T-helper 17 cell (primary cell): ENCODE results near the gene GSE1. TPM values are rescaled to one million over a fixed set of nuclear protein-coding genes. Genes with fewer than 3 reads are reported as not detected.

ENCODE experiments used
- ATAC-seq: fragments of 150-1000 bp; cut with Tn5 transposase; 2 replicates; pipeline ENCODE4 v1.10.0; 2021; ENCODE audit warnings: mild to moderate bottlenecking, moderate library complexity
- DNase-seq, 3 donors: peaks; one replicate each; pipeline versions ENCODE4 v3.0.0 to v3.0.0-alpha.2; 2020 to 2021
- H3K9me3 ChIP-seq: one replicate; pipeline ENCODE4 v1.7.0; 2013; ENCODE audit warnings: low read length, mild to moderate bottlenecking; ENCODE audit not compliant: control insufficient read depth, poor library complexity, severe bottlenecking
- H3K27ac Mint-ChIP-seq: one replicate; pipeline ENCODE4 v1.8.0; 2022; ENCODE audit warnings: mild to moderate bottlenecking, moderate library complexity, mixed read lengths
- H3K27me3 Mint-ChIP-seq: one replicate; pipeline ENCODE4 v1.8.0; 2022; ENCODE audit warnings: mixed read lengths
- H3K36me3 Mint-ChIP-seq: one replicate; pipeline ENCODE4 v1.8.0; 2022; ENCODE audit warnings: low read depth, mixed read lengths
- H3K4me1 Mint-ChIP-seq: one replicate; pipeline ENCODE4 v1.8.0; 2022; ENCODE audit warnings: mild to moderate bottlenecking, mixed read lengths
- H3K4me3 Mint-ChIP-seq: one replicate; pipeline ENCODE4 v1.8.0; 2022; ENCODE audit warnings: mild to moderate bottlenecking, moderate library complexity, mixed read lengths
- total RNA-seq, 4 donors: library from RNA in 2 of 4; stranded (reverse) in 2 of 4; gene quantifications; one replicate each; pipeline ENCODE4 v1.2.3 and lab custom pipeline; 2022 to 2026

GSE1 gene
- total RNA-seq, 2 donors from 2014 or later = 39.1 to 40.9 TPM

DNA sequence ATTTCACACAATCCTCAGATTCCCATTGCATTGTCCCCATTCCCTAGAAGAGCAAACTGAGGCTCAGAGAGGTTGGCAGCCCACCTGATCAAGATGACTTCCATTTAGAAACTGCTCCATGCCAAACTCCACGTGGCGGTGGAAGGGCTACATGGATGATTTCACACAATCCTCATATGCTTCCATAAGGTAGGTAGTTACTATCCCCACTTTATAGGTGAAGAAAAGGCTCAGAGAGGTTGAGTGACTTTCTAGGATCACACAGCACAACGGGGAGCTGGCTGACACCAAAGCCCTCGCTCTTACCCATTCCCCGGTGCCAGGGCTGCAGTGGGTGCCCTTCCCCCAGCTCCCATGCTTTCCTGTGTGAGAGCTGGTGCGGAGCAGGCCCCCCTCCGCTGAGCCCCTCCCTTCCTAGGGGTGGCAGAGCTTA is 85.4 kb downstream of the GSE1 start:
- ATAC-seq = no peak

DNA sequence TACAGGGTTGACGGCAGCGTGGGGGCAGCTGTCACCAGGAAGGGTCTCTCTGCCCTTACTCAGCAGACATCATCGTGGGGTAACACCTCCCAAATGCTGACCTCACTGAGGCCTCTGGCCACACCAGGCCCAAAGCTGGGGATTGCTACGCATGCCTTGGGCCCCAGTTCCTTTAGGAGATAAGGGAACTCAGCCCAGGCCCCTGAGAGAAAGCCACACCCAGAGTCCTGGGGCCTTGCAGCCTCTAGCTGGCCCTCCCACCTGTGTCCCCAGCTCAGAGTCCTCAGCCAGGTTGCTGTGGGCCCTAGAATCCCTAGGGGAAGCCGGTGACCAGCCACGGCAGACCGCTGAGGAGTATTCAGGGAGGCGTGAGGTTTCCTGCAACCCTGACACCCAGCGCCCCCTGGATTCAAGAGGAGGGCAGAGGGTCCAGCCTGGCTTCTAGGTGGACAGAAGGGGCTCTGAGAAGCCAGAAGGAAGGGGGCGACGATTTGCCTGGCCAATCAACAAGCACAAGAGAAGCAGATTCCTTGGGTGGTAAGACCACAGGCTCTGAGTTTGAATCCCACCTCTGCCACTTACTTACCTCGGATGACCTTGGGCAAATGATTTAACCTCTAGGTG is 85.9 kb downstream of the GSE1 start:
- no peak for DNase-seq
- Mint-ChIP-seq H3K27ac (no peak overlapping the region), H3K4me3 (no peak overlapping the region)

More for the DNA sequence above, 85.4 kb downstream of the GSE1 start:
- no peaks in the 10 kb centered on the region for H3K9me3 ChIP-seq
- no peak overlapping the region for H3K4me3 Mint-ChIP-seq
- H3K4me1 Mint-ChIP-seq = no peaks in the 10 kb centered on the region
- peaks cover 19% of the 10 kb centered on the region for H3K27me3 Mint-ChIP-seq
- H3K36me3 Mint-ChIP-seq = no peaks in the 10 kb centered on the region
- H3K27ac Mint-ChIP-seq = no peak overlapping the region
- DNase-seq = no peak

DNA sequence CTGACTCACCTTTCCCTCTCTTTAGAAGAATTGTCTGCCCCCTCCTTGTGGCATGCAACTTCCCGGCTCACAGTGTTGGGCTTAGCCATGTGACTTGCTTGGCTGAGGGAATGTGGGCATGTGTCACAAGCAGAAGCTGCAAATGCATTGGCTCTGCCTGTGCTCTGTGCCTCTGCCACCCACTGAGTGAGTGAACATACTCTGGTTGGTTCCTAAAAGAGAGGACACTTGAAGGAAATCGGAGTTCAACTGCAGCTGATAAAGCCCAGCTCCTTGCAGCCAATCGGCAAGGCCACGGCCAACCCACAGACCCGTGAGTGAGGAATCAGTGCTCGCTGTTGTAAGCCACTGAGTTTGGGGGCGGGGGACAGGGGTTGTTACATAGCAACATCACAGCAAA is 86.5 kb downstream of the GSE1 start:
- Mint-ChIP-seq H3K27ac (no peak overlapping the region), H3K4me3 (no peak overlapping the region), H3K4me1 (no peaks in the 10 kb centered on the region), H3K36me3 (no peaks in the 10 kb centered on the region), H3K27me3 (peaks cover 19% of the 10 kb centered on the region)
- H3K9me3 ChIP-seq = no peaks in the 10 kb centered on the region
- ATAC-seq = no peak
- DNase-seq = no peak

More for the DNA sequence above, 85.9 kb downstream of the GSE1 start:
- H3K27me3 Mint-ChIP-seq = peaks cover 19% of the 10 kb centered on the region
- H3K36me3 Mint-ChIP-seq = no peaks in the 10 kb centered on the region
- H3K4me1 Mint-ChIP-seq = no peaks in the 10 kb centered on the region
- ATAC-seq = no peak
- no peaks in the 10 kb centered on the region for H3K9me3 ChIP-seq

DNA sequence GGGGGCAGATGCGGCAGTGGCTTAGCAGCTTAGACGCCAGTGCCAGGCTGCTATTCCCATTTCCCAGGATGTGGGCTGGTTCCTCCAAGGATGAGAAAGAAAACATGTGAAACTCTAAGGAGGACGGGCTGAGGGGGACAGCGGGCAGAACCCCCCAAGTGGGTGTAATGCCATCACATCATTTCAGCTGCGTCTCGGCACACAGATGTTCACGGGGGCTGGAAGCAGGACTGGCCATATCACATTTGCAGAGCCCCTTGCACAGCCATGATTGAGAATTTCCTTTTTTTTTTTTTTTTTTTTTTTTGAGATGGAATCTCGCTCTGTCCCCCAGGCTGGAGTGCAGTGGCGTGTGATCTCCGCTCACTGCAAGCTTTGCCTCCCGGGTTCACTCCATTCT is 90.9 kb downstream of the GSE1 start:
- DNase-seq = no peak
- Mint-ChIP-seq H3K4me3 (no peak overlapping the region), H3K4me1 (no peaks in the 10 kb centered on the region), H3K27me3 (no peaks in the 10 kb centered on the region), H3K27ac (no peak overlapping the region), H3K36me3 (no peaks in the 10 kb centered on the region)
- H3K9me3 ChIP-seq = no peaks in the 10 kb centered on the region
- ATAC-seq = no peak

DNA sequence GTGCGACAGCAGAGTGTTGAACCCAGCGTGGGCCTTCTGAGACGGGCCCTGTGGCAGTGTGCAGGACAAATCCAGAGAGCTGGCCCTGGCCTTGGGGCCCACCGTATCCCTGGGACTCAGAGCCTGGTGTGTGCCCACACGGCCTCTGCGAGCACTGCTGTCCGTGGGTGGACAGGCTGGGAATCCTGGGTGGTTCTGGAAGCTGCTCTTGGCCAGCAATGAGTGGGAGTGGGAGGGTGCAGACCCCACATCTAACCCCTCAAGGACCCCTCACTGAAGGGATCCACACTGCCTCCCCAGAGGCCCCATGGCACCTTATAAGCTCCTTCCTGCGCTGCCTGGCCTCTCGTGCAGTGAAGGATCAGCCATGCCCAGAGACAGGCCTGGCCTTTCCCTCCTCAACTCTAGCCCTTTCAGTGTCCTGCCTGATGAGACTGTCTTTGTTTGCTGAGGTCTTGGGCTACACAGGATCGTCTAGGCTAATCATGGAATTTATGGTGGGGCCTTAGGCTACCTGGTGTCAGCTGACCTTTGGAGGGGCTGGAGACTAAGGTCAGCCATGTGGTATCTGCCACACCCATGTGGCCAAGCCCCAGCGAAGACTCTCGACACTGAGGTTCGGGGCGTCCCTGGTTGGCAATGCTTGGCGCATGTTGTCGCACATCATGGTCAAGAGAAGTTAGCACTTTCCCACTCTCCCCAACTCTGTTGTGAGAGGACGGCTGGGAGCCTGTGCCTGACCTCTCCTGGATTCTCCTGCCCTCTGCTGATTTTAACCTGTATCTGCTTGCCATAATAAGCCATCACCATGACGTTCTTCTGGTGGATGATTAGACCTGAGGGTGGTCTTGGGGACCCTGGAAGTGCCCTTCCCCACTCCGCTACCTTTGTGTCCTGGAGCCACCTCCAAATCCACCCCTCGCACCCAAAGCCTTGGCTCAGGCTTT is 92.1 kb downstream of the GSE1 start:
- Mint-ChIP-seq H3K36me3 (no peaks in the 10 kb centered on the region), H3K27me3 (no peaks in the 10 kb centered on the region), H3K4me3 (no peak overlapping the region), H3K27ac (no peak overlapping the region), H3K4me1 (no peaks in the 10 kb centered on the region)
- DNase-seq (no peak), ATAC-seq (no peak)
- no peaks in the 10 kb centered on the region for H3K9me3 ChIP-seq

DNA sequence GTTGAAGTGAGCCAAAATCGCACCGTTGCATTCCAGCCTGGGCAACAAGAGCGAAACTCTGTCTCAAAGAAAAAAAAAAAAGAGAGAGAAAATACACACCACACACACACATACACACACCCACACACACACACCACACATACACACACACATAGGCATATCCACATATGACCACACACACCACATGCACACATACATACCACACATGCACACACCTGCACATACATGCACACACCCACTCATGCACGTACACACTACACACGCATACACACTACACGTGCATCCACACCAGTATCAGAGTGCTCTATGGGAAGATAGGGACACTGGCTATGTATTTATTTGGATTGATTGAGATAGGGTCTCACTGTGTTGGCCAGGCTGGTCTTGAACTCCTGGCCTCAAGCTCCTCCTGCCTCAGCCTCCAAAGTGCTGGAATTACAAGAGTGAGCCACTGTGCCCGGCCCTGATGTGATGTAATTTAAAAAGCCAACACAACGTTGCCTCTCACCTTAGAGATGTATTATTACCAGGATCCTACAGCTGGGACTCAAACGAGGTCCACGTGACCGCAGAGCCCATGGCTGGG is 93.4 kb downstream of the GSE1 start:
- Mint-ChIP-seq H3K4me1 (no peaks in the 10 kb centered on the region), H3K27ac (no peak overlapping the region), H3K4me3 (no peak overlapping the region), H3K36me3 (no peaks in the 10 kb centered on the region), H3K27me3 (no peaks in the 10 kb centered on the region)
- ATAC-seq (no peak), DNase-seq (no peak)
- no peaks in the 10 kb centered on the region for H3K9me3 ChIP-seq

DNA sequence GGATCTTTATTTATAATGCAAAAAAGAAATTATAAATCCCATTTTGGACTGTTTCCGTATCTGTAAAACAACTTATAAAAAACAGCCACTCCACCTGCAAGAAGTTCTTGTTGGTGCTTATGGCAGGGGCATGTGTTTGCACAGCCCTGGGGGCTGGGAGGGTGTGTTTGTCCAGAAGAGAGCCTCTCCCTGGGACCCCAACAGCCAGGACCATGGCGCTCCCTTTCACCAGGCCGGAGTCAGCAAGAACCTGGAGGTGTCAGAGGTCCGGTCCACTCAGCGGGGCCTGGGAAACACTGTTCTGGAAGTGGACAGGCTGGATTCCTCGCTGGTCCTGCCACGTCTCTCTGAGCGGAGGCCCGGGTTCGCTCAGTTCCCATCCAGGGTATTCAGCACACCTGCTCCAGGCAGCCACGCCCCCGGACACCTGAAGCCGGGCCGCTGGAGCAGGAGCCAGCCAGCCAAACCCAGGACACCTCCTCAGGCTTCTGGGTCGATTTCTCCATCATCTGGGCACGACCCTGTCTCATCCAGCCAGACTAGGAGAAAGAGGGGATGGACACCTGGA is 94.5 kb downstream of the GSE1 start:
- DNase-seq (no peak), ATAC-seq (no peak)
- H3K27ac Mint-ChIP-seq = no peak overlapping the region
- no peaks in the 10 kb centered on the region for H3K9me3 ChIP-seq
- peaks cover 1% of the 10 kb centered on the region for H3K27me3 Mint-ChIP-seq
- no peak overlapping the region for H3K4me3 Mint-ChIP-seq
- no peaks in the 10 kb centered on the region for H3K4me1 Mint-ChIP-seq
- H3K36me3 Mint-ChIP-seq = no peaks in the 10 kb centered on the region

DNA sequence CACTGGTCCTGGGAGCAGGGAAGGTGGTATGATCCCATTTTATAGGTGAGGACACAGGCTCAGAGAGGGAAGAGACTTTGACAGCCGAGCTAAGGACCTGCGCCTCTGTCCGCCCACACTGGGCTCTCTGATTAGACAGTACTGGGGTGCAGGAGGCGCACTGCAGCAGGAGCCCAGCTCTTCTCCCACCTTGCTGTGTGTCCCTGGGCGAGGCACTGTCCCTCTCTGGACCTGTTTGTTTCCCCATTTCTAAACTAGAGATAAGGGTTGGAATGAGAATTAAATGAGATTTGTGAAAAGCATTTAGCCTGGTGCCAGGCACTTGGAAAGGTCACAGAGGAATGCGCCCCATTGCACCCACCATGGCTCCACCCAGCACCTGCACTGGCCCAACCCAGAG is 95.2 kb downstream of the GSE1 start:
- Mint-ChIP-seq H3K36me3 (no peaks in the 10 kb centered on the region), H3K27me3 (peaks cover 5% of the 10 kb centered on the region), H3K4me3 (no peak overlapping the region), H3K27ac (no peak overlapping the region), H3K4me1 (no peaks in the 10 kb centered on the region)
- DNase-seq (no peak), ATAC-seq (no peak)
- H3K9me3 ChIP-seq = no peaks in the 10 kb centered on the region

DNA sequence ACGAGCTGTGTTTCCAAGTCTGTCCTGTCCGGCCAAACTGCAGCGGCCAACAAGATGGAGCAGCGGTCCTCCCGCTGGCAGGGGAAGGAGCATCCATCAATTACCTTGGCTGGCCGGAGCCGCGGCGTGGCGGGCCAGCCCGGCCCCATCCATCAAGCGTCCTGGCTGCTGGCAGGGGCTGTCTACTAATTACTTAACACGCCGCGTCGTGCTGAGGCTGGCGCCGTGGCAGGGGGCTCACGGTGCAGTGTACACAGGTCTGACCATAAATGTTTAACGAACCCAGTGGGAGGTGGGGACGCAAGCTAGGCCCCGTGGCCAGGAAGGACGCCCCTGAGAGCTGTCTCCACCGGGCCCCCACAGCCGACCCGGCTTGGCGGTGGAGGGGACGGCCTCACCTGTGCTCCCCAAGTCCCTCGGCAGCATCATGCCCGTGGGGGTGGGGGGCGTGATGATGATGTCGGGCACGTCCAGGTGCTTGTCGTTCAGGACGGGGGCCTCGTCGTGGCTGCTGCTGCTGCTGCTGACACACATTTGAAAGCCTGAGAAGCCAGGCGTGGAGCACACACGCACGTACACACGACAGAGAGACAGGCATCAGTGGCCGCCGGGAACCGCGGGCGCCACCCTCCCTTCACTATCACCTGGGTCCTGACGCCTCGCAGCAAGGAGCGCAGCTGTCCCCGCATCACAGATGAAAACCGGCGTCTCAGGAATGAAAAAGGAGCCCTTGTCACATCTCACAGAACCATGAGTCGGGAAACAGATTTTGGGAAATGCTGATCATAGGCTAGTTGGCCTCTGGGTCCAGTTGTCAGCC is 96.9 kb downstream of the GSE1 start:
- no peaks in the 10 kb centered on the region for H3K9me3 ChIP-seq
- Mint-ChIP-seq H3K4me3 (no peak overlapping the region), H3K4me1 (no peaks in the 10 kb centered on the region), H3K27me3 (peaks cover 5% of the 10 kb centered on the region), H3K27ac (no peak overlapping the region), H3K36me3 (no peaks in the 10 kb centered on the region)
- no peak for ATAC-seq
- no peak for DNase-seq

DNA sequence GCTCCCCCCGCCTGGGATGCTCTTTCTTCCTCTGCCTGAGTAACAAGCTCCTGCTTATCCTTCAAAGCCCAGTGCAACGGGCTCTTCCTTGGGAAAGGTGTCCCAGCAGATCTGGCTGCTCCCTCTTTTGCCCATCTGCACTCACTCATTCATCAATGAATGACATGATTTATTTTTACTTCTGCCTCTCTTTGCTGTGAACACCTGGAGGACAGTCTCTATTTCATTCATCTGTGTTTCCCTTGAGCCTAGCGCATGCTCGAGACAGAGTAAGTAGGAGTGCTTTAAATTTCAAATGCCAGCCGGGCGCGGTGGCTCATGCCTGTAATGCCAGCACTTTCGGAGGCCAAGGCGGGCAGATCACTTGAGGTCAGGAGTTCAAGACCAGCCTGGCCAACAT is 97.6 kb downstream of the GSE1 start:
- Mint-ChIP-seq H3K27me3 (peaks cover 5% of the 10 kb centered on the region), H3K4me3 (no peak overlapping the region), H3K36me3 (no peaks in the 10 kb centered on the region), H3K4me1 (peaks cover 2% of the 10 kb centered on the region), H3K27ac (no peak overlapping the region)
- ATAC-seq (no peak), DNase-seq (no peak)
- no peaks in the 10 kb centered on the region for H3K9me3 ChIP-seq

DNA sequence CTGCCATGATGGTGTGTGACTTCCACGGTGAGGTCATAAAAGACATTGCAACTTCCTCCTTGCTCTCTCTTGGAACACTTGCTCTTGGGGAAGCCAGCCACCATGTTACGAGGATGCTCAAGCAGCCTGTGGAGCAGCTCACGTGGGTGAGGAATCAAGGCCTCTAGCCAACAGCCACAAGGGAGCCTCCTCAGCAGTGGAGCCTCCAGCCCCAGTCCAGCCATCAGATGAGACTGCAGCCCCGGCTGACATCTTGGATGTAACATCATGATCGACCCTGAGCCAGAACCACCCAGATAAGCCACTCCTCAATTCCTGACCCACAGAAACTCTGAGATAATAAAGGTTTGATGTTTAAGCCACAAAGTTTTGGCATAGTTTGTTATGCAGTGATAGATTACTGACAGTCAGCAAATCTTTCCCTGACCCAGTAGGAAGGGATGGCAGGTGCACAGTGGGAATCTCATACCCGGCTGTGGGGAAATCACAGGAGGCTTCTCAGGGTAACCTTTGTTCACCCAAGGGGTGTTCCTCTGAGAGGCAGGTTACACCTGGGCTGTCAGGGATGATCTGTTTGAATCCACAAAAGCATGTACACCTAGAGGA is 99.0 kb downstream of the GSE1 start:
- H3K9me3 ChIP-seq = no peaks in the 10 kb centered on the region
- no peak for ATAC-seq
- no peak for DNase-seq
- Mint-ChIP-seq H3K36me3 (no peaks in the 10 kb centered on the region), H3K4me3 (no peak overlapping the region), H3K27ac (no peak overlapping the region), H3K27me3 (peaks cover 5% of the 10 kb centered on the region), H3K4me1 (peaks cover 4% of the 10 kb centered on the region)

DNA sequence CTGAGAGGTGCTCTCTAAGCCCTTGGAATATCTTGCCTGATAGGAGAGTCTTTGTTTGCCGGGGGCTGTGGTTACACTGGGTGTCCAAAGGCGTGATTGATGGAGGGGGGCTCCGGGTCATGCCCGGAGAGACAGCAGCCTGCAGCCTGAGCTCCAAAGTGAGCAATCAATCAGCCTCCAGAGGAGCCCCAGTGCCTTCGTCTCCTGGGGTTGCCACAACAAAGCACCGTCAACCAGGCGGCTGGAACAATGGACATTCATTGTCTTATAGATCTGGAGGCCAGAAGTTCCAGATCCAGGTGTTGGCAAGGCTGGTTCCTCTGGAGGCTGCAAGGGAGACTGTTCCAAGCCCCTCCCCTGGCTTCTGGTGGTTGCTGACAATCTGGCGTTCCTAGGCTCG is 99.7 kb downstream of the GSE1 start:
- no peak overlapping the region for H3K4me3 Mint-ChIP-seq
- ATAC-seq (no peak), DNase-seq (no peak)
- no peaks in the 10 kb centered on the region for H3K36me3 Mint-ChIP-seq
- H3K4me1 Mint-ChIP-seq = peaks cover 4% of the 10 kb centered on the region
- peaks cover 5% of the 10 kb centered on the region for H3K27me3 Mint-ChIP-seq
- no peak overlapping the region for H3K27ac Mint-ChIP-seq
- no peaks in the 10 kb centered on the region for H3K9me3 ChIP-seq
